Activated CD8-positive, alpha-beta memory T cell treated with anti-CD3 and anti-CD28 coated beads, Interleukin-2, amount 50 U/mL, for 24 hours (primary cell): ENCODE measurements around the gene FAM222A.

Experiments used
- DNase-seq: peaks from one replicate; pipeline ENCODE4 v3.0.0-alpha.2; 2020; ENCODE audit errors: extremely low read depth

The FAM222A gene

DNA sequence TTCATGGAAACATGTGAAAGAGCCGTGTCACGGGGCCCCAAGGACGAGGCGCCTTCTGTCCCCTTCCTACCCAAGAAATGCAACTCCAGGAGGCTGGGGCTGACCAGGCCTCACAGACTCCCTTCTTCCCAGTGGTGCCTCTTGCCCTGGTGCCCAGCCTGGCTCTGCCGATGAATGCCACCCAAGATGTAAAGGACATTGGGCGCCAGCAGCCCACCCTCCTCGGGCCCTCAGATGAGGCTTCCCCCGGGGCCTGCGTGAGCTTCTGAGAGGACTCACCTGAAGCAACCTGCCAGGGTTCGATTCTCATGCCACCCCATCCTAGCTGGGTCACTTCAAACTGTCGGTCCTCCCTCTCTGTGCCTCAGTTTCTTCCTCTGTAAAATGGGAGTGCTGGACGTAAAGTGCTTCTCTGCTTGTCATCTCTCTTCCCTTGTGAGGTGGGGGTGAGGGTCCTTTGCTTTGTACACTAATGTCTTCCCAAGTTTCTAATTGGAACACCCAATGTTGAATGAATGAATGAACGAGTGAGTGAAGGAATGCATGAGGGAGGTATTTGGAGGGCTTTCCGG, 10.8 kb downstream of the FAM222A start:
- no peak for DNase-seq

DNA sequence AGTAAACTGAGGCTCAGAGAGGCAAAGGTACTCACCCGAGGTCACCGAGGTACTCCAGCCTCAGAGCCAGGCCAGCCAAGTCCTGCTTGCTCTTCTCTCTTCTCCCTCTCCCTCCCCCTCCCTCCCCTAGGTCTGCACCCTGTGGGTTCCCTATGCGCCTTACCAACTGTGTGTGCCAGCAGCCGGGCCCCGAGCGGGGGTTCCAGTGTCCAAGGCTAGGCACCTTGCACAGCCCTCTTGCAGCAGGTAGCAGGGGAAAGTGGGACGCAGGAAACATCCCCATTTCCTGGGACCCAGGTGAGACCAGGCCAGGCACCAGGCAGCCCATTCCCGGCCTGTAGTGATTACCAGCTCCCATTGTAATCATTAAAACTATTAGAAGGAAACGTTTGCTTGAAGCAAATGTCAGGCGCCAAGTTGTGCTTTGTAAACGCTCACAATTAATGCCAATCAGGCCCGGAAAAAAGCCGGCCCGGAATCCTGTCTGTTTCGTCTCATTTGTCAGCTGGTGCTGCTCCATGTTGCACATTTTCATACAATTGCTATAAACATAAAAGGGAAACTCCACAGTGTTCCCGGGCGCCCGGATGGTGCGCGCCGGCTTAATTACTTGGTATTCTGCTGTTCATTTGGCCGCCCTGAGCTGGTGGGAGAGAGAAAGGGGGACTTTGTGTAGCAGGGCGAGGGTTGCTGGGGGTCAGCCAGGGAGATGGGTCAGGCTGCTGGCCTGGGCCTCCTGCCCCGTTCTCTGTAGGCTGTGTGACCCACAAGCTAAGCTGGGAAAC, 11.9 kb downstream of the FAM222A start:
- no peak for DNase-seq

DNA sequence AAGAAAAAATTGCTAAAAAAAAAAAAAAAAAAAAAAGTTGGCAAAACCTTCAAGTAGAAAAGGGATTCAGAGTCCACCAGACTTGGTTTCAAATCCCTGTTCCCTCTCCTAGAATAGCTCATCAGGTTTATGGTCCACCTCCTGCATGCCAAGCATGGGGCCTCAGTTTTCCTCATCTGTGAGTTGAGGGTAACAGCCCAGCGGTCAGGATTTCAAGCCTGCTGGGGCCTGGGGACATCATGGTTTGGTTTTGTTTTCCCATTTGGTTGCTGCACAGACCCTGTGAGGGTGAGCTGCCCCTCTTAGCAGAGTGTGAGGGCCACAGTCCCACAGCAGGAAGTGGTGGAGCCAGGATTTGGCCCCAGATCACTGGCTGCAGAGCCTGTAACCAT, 12.5 kb downstream of the FAM222A start:
- DNase-seq, result no peak

DNA sequence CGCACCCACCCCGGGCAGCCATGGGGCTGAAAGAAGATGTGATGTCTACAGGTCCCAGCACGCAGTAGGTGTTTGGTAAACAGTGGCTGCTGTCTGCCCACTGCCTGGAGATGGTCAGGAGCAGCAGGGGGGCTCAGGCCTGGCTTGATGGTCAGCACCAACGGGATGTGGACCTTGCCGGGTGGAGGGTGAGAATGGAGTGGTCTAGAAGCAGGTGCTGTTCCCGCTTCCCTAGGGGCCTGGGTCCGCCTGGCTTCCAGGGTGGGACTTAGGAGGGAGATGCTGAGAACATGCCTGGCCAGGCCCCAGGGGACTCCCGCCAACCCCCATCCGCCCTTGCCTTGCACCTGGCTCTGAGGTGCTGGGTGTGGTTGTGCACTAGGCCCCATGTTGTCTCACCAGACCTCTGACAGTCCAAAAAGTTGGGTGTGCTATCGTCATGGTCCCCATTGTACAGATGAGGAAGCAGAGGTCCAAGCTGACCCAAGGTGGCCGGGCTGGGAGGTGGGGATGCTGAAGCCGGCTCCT, 12.9 kb downstream of the FAM222A start:
- no peak for DNase-seq

DNA sequence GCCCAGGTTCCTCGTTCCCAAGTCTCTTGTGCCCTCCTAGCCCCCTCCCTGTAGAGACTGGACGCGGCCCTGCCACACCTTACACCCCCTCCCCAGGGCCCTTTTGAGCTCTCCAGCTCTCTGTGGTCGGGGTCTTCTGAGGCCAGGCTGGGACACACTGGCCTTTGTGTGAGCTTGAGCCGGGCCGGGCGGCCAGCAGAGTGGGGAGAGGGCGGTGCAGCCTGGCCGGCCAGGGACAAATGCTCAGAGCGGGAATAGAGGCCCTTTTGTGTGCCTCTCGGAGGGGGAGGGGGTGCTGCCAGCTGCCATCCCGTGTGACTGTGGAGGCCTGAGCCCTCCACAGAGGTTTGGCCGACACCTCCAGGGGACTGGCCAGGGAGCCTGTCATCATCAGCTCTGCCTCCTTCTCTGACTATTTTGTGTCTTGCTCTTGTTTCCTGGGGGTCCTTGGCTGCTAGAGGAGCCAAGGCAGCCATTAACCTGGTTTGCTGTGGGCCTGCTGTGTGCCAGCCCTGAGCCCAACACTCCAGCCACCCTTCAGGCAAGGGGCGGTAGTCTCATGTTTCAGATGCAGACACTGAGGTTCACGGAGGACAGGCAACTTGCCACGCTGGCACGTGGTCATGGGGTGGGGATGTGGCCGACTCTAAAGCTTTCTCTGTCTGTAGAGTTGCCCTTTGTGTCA, 13.6 kb downstream of the FAM222A start:
- no peak for DNase-seq

DNA sequence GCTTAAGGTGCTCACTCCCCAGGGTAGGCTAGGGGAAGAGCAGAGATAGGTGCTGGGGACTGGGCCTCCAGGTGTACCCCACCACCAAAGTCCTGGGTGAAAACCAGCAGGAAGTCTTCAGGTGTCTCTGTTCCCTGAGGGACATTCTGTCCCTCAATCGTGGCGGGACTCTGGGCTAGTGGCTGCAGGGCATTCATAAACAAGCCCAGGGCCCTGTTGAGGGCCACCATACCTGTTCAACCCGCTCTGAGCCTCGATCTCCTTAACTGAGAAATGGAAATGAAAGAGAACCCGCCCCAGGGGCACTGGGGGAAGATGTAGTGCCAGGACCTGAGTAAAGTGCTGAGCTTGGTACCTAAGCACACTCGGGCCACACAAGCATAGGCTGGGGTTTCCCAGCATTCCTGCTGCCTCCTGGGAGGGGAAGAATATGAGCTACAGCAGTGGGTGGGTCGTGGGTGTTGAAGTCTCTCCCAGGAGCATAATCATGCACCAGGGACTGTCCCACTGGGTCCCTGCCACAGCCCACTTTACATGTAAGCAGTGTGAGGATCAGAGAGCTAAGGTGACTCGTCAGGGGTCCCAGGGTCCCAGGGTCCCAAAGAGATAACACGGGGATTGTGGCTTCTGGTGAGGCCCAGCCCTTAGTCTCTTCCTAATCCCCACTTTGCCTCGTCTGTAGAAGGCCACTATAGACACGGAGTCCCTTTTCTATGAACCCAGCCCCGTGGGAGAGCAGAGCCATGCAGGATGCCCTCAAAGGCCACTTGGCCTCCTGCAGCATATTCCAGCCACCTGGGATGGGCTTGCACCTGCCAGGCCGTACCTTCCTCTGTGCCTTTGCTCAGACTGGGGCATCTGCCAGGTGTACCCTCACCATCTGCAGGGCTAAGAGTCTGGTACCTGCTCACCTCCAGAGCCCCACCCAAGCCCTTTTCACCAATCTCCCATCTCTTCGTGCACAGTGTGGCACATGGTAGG, 14.4 kb downstream of the FAM222A start:
- DNase-seq, result no peak

DNA sequence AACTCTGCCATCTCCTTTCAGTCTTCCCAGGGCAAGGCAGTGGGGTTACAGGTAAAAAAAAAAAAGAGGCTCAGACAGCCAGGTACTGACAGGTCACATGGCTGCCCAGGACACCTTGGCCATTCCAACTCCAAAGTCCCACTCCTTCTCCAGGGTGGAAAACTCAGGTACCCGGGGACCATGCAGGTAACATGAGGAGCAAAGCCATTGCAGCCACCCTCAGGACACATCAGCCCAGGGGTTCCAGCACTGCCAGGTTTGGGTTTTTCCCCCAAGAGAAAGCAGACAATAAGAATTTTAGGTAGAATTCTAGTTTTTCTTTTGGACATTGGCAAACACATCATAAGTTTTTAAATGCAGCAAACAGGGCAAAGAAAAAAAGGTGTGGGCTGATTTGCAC, 15.3 kb downstream of the FAM222A start:
- DNase-seq, result no peak

DNA sequence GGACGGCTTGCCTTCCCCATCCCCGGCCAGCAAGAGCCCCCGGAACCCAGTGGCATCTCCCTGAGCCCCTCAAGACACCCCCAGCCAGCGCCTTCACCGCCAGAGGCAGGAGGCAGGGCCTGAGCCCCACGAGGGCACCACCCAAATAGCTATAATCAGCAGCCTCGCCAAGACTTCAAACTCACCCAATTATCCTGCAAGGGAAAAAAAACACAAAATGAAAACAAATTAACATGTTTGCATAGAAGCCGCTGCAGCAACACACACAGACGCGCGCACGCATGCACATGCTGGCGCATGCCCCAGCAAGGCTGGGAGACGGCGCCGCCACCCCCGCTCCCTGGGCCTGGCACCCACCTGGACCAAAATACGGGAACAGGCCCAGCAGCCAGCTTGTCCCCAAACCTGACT, 15.8 kb downstream of the FAM222A start:
- DNase-seq, result no peak

DNA sequence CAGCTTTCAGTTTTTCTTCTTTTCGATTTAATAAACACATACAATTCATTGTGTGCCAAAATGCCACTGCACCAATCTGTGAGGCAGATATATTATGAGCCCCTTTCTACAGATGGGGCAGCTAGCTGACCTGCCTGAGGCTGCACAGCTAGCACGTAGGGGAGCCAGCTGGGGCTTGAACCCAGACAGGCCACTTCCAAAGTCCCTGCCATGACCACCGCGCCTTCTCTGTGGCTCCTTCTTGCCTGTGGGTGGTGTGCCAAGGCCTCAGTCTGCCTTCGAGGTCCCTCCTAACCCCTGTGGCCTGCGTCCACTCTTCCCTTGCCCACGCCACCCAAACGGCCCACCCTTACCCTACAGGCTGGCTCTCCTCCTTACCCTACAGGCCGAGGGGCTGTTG, 16.2 kb downstream of the FAM222A start:
- no peak for DNase-seq

DNA sequence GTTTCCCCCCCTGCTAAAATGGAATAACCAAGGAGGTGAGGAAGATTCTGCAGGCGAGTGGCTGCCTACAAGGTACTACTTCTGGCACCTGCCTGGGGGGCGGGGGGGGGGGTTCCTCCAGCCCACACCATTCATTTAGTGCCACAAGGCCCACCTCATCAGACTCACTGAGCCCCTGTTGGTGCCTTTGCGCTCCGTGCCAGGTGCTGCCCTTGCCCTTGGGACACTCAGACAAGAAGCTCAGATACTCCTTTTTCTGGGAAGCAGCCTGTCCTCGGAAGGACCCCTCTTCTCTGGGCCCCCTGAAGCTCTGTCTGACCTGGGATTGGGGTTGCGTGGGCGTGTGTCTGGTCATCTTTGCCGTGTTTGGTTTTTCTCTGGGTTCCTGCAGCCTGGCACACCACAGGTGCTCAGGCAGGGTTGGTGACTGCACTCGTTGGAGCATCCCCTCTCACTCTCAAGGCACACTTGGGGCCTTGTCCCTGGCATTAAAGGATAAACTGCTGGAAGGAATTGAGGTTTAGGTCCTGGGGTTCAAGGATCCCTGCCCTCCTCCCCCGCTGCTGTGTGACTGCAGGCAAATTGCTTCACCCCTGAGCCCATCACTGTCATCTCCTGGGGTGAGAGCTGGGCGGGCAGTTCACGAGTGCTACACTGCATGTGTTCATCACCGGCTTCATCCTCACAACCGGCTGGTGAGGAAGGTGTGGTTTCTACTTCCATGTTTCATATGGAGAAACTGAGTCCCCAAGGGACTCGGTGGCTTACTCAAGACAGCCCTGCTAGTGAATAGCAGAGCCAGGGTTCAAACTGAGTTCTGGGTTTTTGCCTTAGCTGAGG, 16.9 kb downstream of the FAM222A start:
- DNase-seq, result no peak

DNA sequence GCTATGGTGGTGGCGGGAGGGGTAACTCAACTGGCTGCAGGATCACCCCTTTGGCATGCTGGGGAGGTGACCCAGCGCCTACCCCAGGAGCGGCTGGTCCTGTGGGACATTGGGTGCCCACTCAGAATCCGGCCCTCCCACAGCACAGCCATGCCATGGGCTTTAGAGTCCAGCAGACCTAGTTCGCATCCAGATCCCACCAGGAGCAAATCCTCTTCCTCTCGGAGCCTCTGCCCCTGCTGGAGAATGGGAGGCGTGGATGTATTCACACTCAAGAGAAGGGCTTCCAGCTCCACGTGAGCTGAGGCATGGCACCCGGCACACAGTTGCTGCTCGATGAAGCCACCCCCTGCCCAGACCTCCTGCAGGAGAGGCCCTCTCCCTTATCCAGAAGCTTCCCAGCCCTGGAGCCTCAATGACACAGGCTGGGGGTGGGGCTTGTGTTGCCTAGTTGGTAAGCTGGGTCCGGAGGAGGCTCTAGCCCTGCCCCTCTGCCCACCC, 17.7 kb downstream of the FAM222A start:
- no peak for DNase-seq

DNA sequence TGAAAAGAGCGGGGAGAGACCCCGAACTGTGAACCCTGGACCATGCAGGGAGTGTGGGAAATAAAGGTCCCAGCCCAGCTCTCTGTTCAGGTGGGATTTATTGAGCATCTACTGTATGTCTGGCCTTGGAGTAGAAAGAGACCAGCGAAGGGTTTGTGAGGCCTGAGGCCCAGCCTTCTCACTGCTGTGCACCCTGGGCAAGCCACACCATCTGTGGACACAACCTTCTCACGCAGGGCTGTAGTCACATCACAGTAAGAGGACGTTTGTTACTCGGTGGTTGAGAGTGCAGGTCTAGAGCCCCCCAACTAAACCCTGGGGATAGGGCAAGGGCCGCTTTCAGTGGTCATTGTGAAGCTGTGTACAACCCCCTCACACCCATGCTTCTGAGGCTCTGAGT, 18.2 kb downstream of the FAM222A start:
- no peak for DNase-seq

DNA sequence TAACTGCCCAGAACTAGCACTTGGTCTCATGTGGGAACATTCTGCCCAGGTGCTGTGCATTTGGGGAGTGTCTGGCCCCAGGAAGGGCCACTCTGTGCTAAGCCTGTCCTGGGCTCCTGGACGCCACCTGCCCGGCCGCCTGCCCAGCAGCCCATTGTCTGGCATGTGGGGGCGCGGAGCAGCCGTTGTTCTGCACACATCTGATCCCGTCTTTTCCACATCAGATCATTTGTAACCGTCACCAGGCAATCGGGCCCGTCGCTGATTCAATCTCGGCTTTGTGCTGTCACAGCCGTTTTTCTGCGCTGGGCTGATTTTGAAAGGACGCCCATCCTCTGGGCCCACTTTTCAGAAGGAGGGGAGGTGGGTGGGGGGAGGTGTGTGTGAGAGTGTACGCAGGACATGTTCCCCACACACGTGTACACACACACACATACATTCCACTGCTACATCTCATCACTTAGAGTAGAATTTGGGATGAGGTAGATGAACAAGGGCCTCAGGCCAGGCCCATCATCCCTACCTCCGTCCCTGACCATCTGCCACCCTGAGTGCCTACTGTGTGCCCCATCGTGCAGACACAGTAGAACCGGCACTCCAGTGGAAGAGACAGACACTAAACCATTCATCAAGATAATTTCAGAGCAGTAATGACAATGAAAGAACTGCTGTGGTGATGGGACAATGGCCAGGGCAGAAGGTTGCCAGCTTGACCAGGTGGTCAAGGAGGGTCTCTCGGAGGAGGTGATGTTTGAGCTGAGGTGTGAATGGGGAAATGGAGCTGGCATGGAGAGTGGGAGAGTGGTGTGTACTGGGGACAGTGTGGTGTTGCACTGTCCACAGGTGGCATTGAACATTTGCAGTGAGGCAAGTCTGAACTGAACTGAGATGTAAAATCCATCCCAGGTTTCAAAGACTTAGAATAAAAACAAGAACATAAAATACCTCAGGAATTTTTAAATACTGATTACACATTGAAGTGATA, 19.0 kb downstream of the FAM222A start:
- no peak for DNase-seq

DNA sequence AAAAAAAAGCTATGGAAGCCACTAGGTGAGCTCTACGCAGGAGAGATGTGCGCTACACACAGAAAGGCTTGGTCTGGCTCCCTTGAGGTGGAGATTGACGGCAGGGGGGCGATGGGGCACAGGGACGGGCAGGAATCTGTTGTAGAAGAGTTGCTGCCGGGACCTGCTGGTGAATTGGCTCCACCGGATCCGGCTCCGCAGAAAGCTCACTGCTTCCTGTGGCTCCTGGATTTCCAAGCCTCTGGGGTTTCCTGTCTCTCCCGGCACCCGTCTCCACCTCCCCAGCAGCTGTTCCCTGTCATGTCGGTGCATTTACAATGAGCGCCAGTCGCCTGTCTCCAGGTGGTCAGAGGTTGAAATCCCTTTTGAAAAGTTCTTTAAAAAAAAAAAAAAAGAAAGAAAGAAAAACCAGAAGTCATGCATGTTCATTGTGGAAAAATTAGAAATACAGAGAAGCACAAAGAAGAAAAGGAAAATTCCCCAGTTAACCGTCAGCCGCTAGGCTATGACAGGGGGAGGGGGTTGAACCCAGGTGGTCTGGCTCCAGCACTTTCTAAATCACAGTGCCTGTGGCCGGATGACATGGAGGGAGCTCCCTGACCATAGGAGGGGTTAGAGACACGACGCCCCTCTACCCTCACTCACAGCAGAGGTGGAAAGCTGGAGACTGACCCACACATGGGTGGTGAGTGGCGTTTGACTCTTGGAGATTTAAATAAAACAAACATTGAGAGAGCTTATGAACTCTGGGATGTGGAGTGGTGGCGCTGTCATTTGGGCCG, 20.8 kb downstream of the FAM222A start:
- DNase-seq, result no peak

DNA sequence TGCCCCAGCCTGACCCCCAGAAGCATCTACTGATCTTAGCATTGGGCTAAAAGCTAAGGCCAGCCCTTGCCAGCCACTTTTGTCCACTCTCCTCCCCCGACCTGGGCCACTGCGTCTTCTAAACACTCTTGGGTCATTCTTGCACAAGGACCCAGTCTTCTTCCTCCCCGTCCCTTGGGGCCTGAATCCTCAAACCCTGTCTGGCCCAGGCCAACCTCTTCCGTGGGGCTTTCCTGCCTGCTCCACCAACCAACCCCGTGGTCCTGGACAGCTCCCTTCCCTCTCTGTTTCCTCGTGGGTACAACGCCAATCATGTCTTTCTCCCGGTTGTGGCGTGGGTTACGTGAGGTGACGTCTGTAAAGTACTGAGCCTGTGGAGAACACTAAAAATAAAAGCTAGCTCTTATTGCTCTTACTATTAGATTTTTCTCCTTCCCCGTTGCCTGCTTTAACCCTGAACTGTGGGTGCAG, 21.5 kb downstream of the FAM222A start:
- no peak for DNase-seq

DNA sequence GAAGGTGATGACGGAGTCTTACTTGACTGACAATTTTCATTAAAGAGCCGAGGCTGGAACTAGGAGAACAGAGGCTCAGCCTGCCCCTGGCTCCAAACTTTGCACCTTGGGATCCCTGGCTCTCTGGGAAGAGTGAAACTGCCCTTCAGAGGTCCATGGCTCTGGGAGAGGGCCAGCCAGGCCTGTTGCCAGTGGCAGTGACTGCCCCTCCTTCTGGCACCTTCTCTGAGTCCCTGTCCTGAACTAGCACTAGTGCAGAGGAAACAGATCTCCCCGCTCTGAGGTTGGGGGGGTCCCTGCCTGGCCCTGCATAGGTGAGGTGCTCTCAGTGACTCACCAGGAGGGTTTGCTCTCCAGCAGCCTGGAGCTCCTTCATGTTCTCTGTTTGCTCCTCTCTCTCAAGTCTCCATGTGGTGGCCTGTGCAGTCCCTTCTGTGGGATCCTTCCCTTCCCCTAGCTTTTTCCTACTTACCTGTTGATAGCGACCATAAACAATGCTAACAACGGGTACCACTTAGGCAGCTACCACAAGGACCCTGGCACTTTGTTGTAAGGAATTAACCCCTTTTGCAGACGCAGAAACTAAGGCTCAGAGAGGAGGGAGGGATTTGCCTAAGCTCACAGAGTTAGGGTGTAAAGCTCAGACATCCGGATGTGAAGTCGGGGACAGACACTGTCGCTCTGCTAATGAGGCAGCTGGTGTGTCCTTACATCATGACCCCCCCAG, 22.4 kb downstream of the FAM222A start:
- DNase-seq, result no peak

DNA sequence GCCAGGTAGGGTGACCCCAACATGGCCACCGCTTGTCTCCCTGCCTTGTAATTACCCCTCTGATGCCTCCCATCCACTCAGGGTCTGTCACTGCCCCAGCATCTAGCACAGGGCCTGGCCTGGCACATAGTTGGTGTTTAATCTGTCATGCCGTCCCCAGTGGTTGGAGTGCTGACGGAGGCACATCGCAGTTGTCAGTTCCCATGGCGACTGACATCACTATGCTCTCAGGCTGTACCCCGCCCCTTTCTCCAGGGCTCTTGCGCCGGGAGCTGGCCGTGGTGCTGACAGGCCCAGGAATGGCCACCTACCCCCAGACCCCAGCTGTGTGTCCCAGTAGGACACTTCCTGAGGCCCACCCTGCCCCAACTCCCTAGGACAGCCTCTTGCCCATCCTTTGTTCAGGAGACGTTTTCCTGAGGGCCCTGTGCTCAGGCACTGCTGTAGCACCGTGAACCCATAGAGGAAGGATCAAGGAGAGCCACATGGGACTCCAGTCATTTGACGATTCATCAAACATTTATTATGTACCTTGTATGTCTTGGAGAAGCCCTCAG, 23.0 kb downstream of the FAM222A start:
- no peak for DNase-seq
